Type B pancreatic cell (in vitro differentiated cells): ENCODE results near the gene DFFB. TPM values are rescaled to one million over a fixed set of nuclear protein-coding genes. Genes with fewer than 3 reads are reported as not detected.

Experiments used
- DNase-seq: peaks from one replicate; pipeline ENCODE4 v3.0.0; 2021; ENCODE audit warnings: mixed read lengths; ENCODE audit not compliant: unreplicated experiment; ENCODE audit errors: extremely low spot score
- H3K27ac Mint-ChIP-seq: 2 replicates; pipeline ENCODE4 v1.8.0; 2021; ENCODE audit warnings: mild to moderate bottlenecking, mixed read lengths
- H3K27me3 Mint-ChIP-seq: 2 replicates; pipeline ENCODE4 v1.8.0; 2021; ENCODE audit warnings: mixed read lengths
- H3K36me3 Mint-ChIP-seq: 2 replicates; pipeline ENCODE4 v1.8.0; 2021; ENCODE audit warnings: mixed read lengths
- H3K4me1 Mint-ChIP-seq: one replicate; pipeline ENCODE4 v1.8.0; 2021; ENCODE audit warnings: mixed read lengths; ENCODE audit not compliant: unreplicated experiment
- H3K4me3 Mint-ChIP-seq: 2 replicates; pipeline ENCODE4 v1.8.0; 2021; ENCODE audit warnings: mild to moderate bottlenecking, mixed read lengths
- H3K9me3 Mint-ChIP-seq: 2 replicates; pipeline ENCODE4 v1.8.0; 2021; ENCODE audit warnings: mixed read lengths
- CTCF ChIP-seq: fragments of 200-600 bp; sonication (generic); conservative IDR thresholded peaks from 2 replicates; pipeline ENCODE4 v1.5.0; 2021; ENCODE audit warnings: antibody characterized with exemption, mild to moderate bottlenecking
- total RNA-seq: library from RNA; stranded (reverse); gene quantifications from 2 replicates; pipeline ENCODE4 v1.2.1, GENCODE V29; 2021; ENCODE audit warnings: low replicate concordance

DFFB gene
- total RNA-seq, 1 donor from 2014 or later = 10.6 TPM

GRCh38 chr1:3881193-3881480, 23.9 kb downstream of the DFFB start:
- TF ChIP-seq CTCF = no peak
- peaks cover 8% of the 10 kb centered on the region for H3K9me3 Mint-ChIP-seq
- H3K27ac Mint-ChIP-seq = no peak overlapping the region
- peaks cover 31% of the 10 kb centered on the region for H3K36me3 Mint-ChIP-seq
- H3K27me3 Mint-ChIP-seq = no peaks in the 10 kb centered on the region
- no peak for DNase-seq
- H3K4me3 Mint-ChIP-seq = no peak overlapping the region
- H3K4me1 Mint-ChIP-seq = no peaks in the 10 kb centered on the region

GRCh38 chr1:3883194-3883925, 26.1 kb downstream of the DFFB start:
- H3K4me1 Mint-ChIP-seq = no peaks in the 10 kb centered on the region
- H3K36me3 Mint-ChIP-seq = peaks cover 30% of the 10 kb centered on the region
- H3K27ac Mint-ChIP-seq = no peak overlapping the region

GRCh38 chr1:3884966-3885365, 27.7 kb downstream of the DFFB start:
- no peaks in the 10 kb centered on the region for H3K27me3 Mint-ChIP-seq
- H3K4me1 Mint-ChIP-seq = no peaks in the 10 kb centered on the region
- no peaks in the 10 kb centered on the region for H3K9me3 Mint-ChIP-seq
- H3K27ac Mint-ChIP-seq = no peak overlapping the region
- H3K4me3 Mint-ChIP-seq = no peak overlapping the region
- TF ChIP-seq CTCF = no peak
- no peak for DNase-seq
- H3K36me3 Mint-ChIP-seq = peaks cover 19% of the 10 kb centered on the region

More at GRCh38 chr1:3883194-3883925, 26.1 kb downstream of the DFFB start:
- no peak for DNase-seq
- peaks cover 8% of the 10 kb centered on the region for H3K9me3 Mint-ChIP-seq
- no peak overlapping the region for H3K4me3 Mint-ChIP-seq
- H3K27me3 Mint-ChIP-seq = no peaks in the 10 kb centered on the region
- TF ChIP-seq CTCF = no peak

GRCh38 chr1:3885611-3886010, 28.3 kb downstream of the DFFB start:
- no peak overlapping the region for H3K4me3 Mint-ChIP-seq
- H3K9me3 Mint-ChIP-seq = no peaks in the 10 kb centered on the region
- peaks cover 21% of the 10 kb centered on the region for H3K36me3 Mint-ChIP-seq
- no peak overlapping the region for H3K27ac Mint-ChIP-seq
- no peaks in the 10 kb centered on the region for H3K27me3 Mint-ChIP-seq
- no peaks in the 10 kb centered on the region for H3K4me1 Mint-ChIP-seq
- DNase-seq = no peak
- TF ChIP-seq CTCF = no peak

GRCh38 chr1:3886106-3886670, 28.9 kb downstream of the DFFB start:
- TF ChIP-seq CTCF = no peak
- Mint-ChIP-seq H3K27ac (no peak overlapping the region), H3K27me3 (no peaks in the 10 kb centered on the region), H3K4me3 (no peak overlapping the region), H3K4me1 (no peaks in the 10 kb centered on the region), H3K9me3 (no peaks in the 10 kb centered on the region), H3K36me3 (peaks cover 21% of the 10 kb centered on the region)
- DNase-seq = no peak
